UCSD-AML1 (cell line): ENCODE data around the gene ELOB.
"Not testable (repeated sequence)": the region's sequence is repeated elsewhere in the genome, so short reads cannot be mapped to it uniquely, and the experiment has no call there.

Source experiments
- DNase-seq: peaks from one replicate; lab custom pipeline; 2025; ENCODE audit not compliant: unreplicated experiment; lab: John Stamatoyannopoulos, UW

Gene ELOB

DNA sequence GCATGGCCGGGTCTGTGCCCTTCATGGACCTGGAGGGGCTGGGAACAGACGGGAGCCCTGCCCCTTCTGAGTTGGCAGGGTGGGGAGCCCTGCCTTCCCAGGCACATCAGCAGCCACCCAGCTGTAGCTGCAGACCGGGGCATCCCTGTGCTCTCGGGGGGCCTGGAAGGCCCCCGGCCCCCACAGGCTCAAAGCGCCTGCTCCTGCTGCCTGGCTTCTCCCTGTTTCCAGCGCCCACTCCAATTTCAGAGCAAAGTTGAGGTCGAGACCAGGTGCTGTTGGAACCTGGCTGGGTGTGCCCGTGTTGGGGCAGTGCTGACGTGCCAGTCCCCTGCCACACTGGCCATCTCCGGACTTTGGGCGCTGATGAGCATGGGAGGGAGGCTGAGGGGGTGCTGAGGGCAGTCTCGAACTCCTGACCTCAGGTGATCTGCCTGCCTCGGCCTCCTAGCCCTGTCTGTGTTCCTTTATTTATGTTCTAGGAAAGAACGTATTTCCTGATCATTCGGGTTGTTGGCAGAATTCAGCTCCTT lies 52.2 kb downstream of the ELOB start:
- DNase-seq: no peak

DNA sequence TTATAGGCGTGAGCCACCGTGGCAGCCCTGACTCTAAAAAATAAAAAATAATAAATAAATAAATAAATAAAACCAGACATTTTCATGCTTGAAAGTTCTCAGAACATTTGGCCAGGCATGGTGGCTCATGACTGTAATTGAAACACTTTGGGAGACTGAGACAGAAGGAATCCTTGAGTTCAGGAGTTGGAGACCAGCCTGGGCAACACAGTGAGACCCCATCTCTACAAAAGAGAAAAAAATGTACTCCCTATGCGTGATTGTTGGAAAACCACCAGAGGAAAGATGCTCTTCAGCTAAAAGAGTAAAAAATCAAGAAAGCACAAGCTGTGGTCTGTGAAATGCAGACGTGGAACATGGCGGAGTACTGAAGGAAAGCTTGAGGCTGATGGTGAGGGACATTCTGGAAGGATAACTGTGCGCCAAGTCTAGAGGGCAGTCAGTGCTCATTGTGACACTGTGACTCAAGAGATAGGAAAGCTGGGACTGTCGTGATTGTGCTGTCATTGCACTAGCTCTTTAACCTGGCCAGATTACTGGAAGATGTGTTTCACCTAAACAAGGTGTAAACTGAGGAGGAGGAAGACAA lies 52.9 kb downstream of the ELOB start:
- DNase-seq: no peak

DNA sequence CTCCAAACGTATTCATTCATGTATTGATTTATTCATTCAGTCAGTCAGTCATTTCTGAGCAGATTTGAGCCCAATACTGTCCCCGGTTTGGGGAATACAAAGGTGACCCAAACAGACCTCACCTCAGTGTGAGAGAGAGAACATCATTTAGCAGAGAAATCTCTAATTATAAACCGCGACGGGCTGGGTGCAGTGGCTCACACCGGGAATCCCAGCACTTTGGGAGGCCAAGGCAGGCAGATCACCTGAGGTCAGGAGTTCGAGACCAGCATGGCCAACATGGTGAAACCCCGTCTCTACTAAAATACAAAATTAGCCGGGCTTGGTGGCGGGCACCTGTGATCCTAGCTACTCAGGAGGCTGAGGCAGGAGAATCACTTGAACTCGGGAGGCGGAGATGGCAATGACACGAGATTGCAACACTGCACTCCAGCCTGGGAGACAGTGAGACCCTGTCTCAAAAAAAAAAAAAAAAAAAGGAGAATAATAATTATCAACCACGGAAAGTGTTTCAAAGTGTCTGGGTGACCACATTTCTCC lies 55.4 kb downstream of the ELOB start:
- not testable (repeated sequence) for DNase-seq
